ENCODE measurements around the gene BRD2.

Gene BRD2

DNA sequence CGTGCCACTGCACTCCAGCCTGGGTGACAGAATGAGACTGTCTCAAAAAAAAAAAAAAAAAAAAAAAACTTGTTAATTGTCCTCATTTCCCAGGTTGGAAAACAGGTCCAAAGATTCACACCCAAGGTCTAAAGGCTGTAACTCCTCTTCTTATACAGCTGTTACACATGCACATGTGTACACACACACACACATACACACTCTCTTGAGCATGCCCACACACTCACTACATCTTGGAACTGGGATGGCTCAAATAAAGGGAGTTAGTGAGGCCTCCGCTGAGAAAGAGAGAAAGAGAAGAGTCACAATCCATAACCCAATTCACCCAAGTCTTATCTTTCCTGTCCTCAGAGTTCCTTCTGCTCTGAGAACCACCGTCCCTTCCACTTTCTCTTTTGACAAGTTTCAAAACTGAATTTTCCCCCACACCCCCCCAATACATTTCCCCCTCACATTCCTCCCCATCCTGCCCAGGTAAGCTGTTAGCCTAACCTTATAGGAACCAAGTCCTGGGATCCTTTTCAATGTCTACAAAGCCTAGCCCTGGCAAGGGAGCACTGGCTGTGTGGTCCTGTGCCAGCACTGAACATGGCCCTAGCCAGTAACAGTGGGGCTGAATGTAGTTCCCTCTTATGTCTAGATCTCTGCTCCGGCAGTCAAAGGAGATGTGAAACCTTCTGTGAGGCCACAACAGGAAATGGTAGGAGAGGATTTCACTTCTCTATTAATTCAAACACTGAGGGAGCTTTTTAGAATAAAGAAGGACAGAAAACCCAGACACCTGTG lies 24.3 kb upstream of the BRD2 start:
- Histone ChIP-seq H3K4me3 (replicated peaks; ENCODE audit: insufficient read depth, low read length) (peak overlapping the region; percentile 20), H3K27me3 (ENCODE audit: insufficient read depth, poor library complexity, severe bottlenecking) (no peaks in the 10 kb centered on the region), H3K27ac (replicated peaks) (peak overlapping the region; percentile 73)
- DNase-seq (ENCODE audit: low read depth in 1 of 2, low spot score in 1 of 2) = peak in 1 of 2 experiments; percentile 85
- peak; percentile 88 for TF ChIP-seq SPI1 (IDR thresholded peaks at IDR 0.05; ENCODE audit: borderline replicate concordance, low read depth)
- TF ChIP-seq, protein P1, sequence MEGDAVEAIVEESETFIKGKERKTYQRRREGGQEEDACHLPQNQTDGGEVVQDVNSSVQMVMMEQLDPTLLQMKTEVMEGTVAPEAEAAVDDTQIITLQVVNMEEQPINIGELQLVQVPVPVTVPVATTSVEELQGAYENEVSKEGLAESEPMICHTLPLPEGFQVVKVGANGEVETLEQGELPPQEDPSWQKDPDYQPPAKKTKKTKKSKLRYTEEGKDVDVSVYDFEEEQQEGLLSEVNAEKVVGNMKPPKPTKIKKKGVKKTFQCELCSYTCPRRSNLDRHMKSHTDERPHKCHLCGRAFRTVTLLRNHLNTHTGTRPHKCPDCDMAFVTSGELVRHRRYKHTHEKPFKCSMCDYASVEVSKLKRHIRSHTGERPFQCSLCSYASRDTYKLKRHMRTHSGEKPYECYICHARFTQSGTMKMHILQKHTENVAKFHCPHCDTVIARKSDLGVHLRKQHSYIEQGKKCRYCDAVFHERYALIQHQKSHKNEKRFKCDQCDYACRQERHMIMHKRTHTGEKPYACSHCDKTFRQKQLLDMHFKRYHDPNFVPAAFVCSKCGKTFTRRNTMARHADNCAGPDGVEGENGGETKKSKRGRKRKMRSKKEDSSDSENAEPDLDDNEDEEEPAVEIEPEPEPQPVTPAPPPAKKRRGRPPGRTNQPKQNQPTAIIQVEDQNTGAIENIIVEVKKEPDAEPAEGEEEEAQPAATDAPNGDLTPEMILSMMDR (IDR thresholded peaks at IDR 0.05; ENCODE audit: insufficient read depth, low read length) = no peak
- peak; percentile 65 for TF ChIP-seq POLR2AphosphoS5 (IDR thresholded peaks at IDR 0.05; ENCODE audit: low read depth)
- TF ChIP-seq, protein P2, sequence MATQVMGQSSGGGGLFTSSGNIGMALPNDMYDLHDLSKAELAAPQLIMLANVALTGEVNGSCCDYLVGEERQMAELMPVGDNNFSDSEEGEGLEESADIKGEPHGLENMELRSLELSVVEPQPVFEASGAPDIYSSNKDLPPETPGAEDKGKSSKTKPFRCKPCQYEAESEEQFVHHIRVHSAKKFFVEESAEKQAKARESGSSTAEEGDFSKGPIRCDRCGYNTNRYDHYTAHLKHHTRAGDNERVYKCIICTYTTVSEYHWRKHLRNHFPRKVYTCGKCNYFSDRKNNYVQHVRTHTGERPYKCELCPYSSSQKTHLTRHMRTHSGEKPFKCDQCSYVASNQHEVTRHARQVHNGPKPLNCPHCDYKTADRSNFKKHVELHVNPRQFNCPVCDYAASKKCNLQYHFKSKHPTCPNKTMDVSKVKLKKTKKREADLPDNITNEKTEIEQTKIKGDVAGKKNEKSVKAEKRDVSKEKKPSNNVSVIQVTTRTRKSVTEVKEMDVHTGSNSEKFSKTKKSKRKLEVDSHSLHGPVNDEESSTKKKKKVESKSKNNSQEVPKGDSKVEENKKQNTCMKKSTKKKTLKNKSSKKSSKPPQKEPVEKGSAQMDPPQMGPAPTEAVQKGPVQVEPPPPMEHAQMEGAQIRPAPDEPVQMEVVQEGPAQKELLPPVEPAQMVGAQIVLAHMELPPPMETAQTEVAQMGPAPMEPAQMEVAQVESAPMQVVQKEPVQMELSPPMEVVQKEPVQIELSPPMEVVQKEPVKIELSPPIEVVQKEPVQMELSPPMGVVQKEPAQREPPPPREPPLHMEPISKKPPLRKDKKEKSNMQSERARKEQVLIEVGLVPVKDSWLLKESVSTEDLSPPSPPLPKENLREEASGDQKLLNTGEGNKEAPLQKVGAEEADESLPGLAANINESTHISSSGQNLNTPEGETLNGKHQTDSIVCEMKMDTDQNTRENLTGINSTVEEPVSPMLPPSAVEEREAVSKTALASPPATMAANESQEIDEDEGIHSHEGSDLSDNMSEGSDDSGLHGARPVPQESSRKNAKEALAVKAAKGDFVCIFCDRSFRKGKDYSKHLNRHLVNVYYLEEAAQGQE (IDR thresholded peaks at IDR 0.05; ENCODE audit: insufficient replicate concordance, low read depth) = no peak
- TF ChIP-seq GABPA (IDR thresholded peaks at IDR 0.05; ENCODE audit: low read depth) = no peak

DNA sequence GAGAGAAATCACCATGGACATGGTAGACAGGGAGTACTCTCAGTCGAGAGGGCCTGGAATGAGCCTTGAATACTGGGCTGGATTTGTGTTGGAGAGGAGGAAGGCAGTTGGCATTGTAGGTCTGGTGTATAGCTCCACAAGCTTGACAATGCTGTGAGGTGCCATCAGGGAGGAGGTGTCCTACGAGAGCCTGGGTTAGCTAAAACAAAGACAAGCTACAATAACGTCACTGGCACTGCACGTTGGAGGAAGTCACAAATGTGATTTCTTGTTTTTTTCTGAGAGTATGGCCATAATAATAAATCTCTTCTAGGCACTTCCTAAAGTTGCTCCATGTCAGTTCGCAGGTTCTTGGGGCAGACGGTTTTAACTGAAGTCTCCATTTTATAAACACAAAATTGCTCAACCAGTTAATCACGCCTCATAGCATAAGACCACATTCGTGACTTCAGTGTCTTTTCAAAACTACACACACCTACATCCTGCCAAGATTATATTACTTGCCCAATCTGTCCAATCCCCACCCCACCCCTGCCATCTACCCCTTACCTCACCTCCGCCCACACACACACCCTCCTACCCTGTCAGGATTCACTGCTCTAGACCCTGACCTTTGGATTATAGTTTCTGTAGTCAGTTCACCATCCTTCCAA lies 23.2 kb upstream of the BRD2 start:
- Histone ChIP-seq H3K4me3 (replicated peaks; ENCODE audit: insufficient read depth, low read length) (no peak overlapping the region), H3K27me3 (ENCODE audit: insufficient read depth, poor library complexity, severe bottlenecking) (no peaks in the 10 kb centered on the region), H3K27ac (replicated peaks) (no peak overlapping the region; the same call in 1 of the 2 replicates)
- TF ChIP-seq, protein P1 (IDR thresholded peaks at IDR 0.05; ENCODE audit: insufficient read depth, low read length) = no peak
- TF ChIP-seq SPI1 (IDR thresholded peaks at IDR 0.05; ENCODE audit: borderline replicate concordance, low read depth) (no peak), POLR2AphosphoS5 (IDR thresholded peaks at IDR 0.05; ENCODE audit: low read depth) (no peak), GABPA (IDR thresholded peaks at IDR 0.05; ENCODE audit: low read depth) (no peak)
- TF ChIP-seq, protein P2 (IDR thresholded peaks at IDR 0.05; ENCODE audit: insufficient replicate concordance, low read depth) = no peak
- peak in 1 of 2 experiments; percentile 94 for DNase-seq (ENCODE audit: low read depth in 1 of 2, low spot score in 1 of 2)

DNA sequence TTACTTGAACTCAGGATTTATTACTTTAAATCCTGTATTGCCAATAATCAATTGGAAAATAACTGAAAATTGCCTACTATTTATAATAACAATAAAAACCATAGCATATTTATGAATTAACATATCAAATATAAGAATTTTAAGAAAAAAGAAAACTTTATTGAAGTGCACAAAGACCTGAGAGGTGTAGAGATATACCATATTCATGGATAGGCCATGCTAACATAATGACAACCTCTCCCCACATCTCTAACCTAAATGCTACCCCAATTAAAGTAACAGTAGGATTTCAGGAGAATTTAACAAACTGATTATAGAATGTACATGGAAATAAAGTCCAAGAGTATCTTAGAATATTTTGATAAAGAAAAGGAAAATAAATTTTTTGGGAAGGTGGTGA lies 22.4 kb upstream of the BRD2 start:
- Histone ChIP-seq H3K27ac (replicated peaks) (no peak overlapping the region), H3K4me3 (replicated peaks; ENCODE audit: insufficient read depth, low read length) (no peak overlapping the region), H3K27me3 (ENCODE audit: insufficient read depth, poor library complexity, severe bottlenecking) (no peaks in the 10 kb centered on the region)
- TF ChIP-seq, protein P1 (IDR thresholded peaks at IDR 0.05; ENCODE audit: insufficient read depth, low read length) = no peak
- TF ChIP-seq SPI1 (IDR thresholded peaks at IDR 0.05; ENCODE audit: borderline replicate concordance, low read depth) = no peak
- TF ChIP-seq POLR2AphosphoS5 (IDR thresholded peaks at IDR 0.05; ENCODE audit: low read depth) = no peak
- TF ChIP-seq GABPA (IDR thresholded peaks at IDR 0.05; ENCODE audit: low read depth) = no peak
- TF ChIP-seq, protein P2 (IDR thresholded peaks at IDR 0.05; ENCODE audit: insufficient replicate concordance, low read depth) = no peak
- DNase-seq (ENCODE audit: low read depth in 1 of 2, low spot score in 1 of 2) = no peak

Measured in HL-60 (cell line).